Measurements from ENCODE around the gene MYOM1.
"Not testable (repeated sequence)": the region's sequence is repeated elsewhere in the genome, so short reads cannot be mapped to it uniquely, and the experiment has no call there.

MYOM1 gene

DNA sequence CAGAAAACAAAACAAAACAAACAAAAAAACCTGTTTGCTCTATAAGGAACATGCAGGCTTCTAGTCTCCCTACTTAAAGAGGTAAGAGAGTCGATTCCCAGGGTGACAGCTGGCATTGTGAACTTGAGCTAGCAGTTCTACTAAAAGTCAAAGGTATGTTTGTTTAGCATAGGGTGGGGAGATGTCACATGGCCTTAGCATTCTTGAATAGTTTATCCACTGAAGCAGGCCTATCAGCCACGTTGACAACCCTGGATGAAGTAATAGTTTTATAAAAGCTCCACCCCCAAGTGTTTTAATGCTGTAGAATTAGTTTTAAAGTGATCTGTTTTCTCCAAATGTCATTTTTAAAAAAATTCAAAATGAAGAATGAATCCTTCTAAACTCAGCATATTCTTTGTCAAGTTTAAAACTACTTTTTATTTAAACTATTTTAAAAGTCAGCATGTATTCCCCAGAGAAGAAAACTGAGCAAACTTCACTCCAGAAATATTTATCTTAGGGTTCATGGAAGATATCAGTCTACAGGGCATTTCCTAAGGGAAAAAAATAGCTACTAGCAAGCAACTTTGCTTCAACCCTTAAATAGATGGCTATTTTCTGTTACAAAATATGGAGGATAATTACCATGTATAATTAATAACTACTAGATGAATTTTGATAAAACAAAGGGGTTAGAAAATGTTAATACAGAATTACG, 1.7 kb downstream of the MYOM1 start:
- FAIRE-seq, result no peak

DNA sequence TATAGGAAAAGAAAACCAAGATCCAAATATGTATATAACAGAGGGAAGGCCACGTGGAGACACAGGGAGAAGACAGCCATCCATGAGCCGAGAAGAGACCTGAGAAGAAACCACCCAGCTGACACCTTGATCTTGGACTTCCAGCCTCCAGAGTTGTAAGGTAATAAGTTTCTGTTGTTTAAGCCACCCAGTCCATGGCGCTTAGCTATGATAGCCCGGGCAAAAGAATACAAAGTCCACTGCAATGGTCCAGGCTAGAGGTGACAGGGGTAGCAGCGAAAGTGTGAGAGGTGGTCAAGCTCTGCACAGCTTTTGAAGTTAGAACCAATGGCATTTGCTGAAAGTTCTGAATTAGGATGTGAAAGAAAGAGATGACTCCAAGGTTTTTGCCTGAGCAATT, 2.8 kb downstream of the MYOM1 start:
- FAIRE-seq, result no peak

DNA sequence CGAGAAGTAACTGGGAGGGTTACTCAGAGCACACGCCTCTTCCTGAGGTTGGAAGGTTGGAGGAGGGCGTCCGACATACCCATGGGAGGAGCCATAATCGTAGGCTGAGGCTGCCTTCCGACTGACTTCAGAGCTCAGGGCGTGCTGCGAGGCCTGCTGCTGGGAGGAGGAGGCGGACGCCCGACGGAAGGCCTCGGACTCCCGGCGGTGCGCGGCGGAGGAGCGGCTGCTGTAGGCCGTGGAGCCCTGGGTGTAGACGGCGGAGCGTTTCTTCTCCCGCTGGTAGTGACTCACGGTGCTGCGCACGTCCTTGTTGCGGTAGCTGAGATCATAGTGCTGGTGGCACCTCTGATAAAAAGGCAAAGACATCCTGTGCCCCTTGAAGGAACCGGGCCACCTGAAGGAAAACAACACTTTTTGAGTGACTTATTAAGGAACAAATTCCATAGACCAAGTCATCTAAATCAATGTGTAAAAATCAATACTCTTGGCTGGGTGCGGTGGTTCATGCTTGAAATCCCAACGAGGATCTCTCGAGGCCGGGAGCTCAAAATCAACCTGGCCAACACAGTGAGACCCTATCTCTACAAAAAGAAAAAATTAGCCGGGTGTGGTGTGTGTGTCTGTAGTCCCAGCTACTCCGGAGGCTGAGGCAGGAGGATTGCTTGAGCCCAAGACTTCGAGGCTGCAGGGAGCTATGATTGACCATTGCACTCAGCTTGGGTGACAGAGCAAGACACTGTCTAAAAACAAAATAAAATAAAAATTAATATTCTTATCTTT, 4.7 kb downstream of the MYOM1 start:
- no peak for FAIRE-seq

DNA sequence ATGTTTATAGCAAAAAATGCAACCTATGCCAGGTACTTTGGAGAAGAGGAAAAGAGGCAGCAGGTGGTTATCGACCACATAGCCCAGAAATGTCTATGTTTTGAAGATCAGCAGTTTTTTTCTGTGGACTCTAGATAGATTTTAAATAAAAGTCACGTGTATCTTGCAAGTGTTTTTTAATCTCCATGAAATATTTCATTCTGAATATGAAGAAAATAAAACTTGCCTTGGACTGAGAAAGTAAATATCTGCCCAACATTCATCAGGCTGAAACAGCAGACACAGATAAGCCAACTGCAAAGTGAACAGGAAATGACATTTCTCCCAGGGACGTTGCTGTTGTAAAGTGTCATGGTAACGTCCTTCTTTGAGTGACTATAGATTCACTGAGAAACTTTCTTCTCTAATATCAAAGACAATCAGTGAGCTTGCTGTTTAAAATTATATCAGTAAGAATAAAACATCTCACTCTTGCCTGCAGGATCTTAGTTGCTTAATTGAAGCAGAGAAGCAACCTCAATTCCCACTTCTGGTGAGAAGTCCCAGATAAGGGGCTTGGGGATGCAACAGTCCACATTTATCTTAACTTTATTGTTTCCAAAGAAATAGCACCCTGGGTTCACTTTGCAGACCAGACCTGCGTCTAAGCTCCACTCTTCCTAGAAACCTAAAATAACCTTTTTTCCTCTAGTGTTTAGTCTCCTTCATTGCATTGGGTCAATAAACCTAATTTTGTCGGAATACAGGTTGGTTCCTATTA, 6.3 kb downstream of the MYOM1 start:
- FAIRE-seq, result no peak

DNA sequence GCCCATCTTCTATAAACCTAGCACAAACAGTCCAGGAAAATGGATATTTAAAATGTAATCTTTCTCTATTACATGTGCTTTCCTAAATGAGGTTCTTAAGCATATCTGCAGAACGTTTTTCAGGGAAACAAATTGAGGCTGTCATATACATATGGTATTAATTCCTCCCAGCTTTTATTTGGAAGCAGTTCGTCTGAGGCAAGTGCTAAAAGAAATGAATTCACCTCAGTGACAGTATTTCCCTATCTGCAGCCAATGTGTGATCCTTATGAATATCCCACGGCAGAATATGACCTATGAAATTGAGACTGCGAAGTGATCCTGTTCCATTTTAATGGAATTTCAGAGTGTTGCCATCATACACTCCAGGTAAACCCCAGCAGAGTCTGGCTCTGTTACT, 7.1 kb downstream of the MYOM1 start:
- FAIRE-seq, result no peak

DNA sequence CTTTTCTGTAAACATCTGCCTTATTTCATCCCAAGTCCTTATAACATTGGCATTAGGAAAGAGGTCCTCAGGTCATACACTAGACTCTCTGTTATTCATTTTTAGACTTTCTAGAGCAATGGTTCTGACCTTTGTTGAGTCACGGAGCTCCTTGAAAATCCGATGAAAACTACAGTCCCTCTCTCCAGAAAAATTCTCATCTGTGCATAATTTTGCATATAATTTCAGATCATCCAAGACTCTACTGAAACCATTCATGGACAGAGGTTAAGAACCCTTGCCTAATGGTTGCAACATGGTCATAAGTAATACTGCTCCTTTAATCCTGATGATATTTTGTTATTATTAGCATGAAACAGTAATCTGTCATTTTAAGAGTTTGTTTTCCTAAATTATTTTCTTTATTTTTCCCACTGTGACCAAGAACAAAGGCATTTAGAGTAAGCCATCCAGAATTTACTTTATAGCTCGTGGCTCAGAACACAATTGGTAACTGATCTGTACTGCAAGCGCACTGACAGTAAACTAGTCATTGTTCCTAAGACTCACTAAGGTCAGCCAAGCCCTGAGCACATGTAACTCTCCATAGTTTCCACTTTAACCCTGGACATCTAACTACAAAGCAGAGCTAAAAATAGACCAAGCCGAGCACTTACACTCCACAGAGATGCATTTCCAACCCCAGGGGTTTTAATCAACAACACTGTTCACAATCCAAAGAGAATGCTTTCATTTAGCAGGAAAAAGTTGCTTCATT, 8.4 kb downstream of the MYOM1 start:
- no peak for FAIRE-seq

DNA sequence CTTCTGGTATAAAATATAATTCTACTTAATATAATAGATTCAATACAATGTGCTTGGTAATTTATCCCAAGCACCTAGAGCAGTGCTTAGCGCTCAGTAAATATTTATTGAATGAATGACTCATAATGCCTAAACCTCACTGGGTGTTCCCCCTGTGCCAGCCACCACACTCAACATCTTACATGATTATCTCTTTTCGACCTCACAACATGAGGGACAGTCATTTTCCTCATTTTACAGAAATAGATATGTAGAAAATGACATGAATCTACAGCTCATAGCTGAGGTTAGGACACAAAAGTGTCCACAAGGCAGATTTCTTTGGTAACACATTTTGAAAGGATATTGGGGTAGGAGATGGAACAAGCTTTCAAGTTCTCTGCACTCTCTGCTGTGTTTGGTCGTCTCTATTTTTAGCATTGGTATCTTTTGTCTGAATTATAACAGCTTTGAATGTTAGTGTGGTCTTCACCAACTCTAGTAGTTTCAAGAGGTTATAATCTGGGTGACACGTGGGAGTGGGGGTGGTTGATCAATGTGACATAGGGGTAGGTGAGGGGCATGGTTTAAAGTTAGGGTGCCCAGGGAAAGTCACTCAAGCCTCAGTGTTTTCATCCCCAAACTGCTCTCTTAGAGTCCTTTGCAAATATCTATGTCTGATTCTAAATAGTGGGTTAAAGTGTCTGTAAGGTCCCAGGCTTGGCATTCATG, 9.8 kb downstream of the MYOM1 start:
- FAIRE-seq, result no peak

DNA sequence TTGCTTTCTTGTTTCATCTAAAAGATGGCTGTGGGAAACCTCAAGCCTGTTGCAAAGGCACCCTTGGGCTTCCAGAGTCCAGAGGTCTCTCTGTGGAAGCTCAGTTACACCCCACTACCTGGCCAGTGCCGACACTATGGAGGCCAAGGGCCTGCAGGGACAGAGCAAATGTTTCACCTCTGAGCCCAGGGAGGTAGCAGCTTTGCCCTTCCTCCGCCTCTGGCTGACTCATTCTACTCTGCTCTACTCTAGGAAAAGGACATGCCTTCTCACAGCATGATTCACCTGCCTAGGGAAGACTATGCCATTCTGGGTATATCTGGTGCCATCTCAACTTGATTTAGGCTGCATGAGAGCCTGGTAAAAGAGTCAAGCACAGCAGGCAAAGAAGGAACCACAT, 12.2 kb downstream of the MYOM1 start:
- FAIRE-seq, result no peak

DNA sequence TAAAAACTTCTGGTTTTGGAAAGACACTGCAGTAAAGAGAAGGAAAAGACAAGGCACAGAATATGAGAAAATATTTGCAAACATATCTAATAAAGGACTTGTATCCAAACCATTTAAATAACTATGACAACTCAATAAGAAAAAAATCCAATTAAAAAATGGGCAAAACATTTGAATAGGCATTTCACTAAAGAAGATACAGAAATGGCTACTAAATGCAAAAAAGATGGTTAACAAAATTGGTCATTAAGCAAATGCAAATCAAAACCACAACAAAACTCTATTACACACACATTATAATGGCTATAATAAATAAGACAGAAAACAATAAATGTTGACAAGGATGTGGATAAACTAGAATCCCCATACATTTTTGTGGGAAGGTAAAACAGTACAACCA, 14.5 kb downstream of the MYOM1 start:
- FAIRE-seq, result no peak

DNA sequence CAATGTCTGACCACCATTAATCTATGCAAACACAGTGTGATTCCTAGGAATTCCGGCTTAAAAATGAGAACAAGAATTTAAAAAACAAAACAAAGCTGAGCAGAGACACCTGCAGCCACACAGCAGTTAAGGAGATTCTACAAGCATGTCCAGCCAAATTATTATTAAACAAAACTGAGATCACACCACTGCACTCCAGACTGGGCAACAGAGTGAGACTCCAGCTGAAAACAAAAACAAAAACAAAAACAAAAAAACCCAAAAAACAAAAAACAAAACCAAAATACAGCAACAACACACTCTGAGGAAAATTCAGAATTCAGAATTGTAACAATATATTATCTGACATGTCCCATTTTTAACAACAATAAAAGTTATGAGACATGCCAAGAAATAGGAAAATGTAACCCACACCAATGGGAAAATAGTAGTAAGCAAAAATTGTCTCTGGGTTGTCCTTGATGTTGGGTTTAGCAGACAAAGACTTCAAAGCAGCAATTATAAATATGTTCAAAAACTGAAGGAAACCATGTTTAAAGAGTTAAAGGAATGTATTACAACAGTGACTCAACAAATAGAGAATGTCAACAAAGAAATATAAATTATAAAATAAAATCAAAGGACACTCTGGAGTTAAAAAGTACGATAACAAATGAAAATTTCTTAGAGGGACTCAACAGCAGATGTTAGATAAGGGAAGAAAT, 19.7 kb downstream of the MYOM1 start:
- peak; percentile 43 for FAIRE-seq

DNA sequence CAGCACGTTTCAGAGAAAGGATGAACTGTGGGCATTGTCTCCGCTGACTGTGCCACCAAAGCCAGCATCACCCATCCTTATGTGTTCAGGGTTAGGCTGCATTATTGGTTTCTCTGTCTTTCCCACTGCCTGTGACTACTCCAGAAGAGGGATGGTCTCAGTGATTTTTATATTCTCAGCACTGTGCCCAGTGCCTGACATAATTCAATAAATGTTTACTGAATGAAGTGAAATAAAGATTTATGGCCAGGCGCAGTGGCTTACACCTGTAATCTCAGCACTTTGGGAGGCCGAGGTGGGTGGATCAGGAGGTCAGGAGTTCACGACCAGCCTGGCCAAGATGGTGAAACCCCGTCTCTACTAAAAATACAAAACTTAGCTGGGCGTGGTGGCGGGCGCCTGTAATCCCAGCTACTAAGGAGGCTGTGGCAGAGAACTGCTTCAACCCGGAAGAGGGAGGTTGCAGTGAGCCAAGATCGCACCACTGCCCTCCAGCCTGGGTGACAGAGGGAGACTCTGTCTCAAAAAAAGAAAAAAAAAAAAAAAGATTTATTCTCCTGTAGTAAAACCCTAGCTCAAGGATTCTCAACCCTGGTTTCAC, 21.4 kb downstream of the MYOM1 start:
- not testable (repeated sequence) for FAIRE-seq

DNA sequence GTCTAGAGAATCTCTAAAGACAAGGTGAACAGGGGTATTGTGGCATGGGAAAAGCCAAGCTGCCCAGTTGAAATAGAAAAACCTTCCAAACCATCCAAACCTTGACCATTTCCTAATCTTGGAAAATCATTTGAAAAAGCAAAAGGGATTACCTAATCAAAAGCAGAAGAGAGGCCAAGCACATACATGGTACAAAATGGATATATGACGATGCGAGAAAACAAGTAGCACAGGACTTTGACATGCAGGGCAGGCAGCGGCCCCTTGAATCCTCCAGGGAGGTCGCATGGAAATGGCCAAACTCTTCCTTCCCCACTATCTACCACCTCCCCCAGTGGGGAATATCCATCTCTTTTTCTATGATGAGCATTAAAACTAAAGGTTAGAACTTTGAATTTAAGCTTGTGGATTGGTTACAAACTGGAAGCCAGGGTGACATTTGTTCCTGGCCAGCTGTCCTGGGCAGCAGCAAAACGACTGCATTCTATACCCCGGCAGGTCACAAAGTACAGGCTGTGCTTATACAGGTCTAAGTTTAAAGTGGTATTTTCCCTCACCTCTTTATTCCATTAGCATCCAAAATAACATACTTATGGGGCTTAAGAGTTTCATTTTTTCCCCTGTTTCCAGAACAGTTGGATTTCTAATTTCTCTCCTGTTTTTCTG, 24.7 kb downstream of the MYOM1 start:
- no peak for FAIRE-seq

DNA sequence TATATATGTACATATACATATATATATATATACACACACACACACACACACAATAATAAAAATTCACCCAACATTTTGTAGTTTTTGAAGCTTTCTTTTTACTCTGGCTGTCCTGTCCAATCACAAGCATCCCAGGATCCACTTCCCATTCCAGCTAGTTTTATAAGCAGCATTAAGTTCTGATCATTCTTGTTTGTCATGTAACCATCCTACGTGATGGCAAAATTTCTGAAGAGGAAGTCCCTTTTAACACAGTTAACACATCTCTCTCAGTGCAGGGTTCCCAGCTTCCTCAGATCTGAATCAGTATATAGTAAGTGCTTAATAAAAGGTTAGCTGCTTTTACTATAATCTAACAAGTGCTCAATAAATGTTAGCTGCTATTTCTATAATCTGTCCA, 26.4 kb downstream of the MYOM1 start:
- no peak for FAIRE-seq

DNA sequence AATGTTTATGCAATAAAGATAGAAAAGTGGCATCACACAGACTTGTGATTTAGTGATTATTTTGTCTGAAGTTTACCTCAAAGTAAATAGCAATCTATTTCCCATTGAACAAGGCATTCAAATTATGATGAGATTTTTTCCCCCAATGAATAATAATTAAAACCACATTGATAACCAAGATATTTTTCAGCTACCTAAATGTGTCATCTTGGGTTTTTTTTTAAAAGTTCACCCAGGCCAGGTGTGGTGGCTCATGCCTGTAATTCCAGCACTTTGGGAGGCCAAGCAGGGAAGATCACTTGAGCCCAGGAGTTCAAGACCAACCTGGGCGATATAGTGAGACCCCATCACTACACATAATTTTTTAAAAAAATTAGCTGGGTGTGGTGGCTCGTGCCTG, 27.0 kb downstream of the MYOM1 start:
- FAIRE-seq, result no peak

DNA sequence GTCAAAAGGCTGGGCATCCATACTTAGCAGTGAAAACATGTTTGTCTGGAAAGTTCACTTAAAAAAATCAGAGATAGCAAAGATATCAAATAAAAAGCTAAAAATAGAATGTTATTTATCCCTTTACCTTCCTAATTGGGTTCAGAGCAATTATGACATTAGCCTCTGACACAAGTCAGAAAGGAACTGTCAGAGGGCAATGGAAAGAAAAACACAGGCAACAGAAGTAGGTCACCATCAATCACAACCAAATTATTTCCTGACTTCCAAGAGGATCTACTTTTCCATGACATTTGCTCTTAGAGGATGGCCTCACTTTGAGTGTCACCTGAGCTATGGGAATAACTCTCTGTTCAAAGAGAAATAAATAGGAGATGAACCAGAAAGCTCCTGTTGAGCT, 27.5 kb downstream of the MYOM1 start:
- FAIRE-seq, result no peak

DNA sequence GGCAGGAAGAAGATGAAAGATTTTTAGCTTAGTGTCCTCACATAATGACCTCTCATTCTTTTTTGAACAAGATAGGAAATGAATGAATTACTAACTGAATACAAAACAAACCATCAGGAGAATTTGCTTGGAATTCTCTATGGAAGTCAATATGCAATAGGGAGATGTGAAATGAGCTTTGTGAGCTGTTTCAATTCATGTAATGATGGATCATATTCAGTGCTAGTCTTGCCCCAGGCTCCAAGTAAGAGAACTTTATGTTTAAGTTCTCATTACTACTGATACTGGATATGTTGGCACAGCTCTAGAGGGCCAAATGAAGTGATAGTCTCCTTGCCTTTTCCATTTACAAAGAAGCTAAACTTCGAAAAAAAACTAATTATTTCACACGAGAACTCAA, 29.2 kb downstream of the MYOM1 start:
- FAIRE-seq, result no peak

DNA sequence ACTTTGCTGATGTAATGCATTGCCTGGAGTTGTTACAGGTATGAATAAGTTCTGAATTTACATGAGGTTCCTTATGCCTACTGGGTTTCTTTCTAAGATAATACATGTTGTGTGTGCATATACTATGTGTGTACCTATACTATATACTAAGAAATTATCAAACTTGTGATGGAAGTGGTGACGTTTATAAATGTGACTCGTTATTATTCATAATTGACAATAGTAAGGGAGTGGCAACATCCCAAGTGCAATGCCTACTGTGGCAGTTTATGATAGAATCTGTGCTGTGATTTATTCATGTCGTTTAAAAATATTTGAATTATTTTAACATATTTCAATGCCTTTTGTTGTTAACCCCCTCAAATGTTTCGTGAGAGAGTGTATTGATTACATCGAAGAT, 29.9 kb downstream of the MYOM1 start:
- FAIRE-seq, result no peak

DNA sequence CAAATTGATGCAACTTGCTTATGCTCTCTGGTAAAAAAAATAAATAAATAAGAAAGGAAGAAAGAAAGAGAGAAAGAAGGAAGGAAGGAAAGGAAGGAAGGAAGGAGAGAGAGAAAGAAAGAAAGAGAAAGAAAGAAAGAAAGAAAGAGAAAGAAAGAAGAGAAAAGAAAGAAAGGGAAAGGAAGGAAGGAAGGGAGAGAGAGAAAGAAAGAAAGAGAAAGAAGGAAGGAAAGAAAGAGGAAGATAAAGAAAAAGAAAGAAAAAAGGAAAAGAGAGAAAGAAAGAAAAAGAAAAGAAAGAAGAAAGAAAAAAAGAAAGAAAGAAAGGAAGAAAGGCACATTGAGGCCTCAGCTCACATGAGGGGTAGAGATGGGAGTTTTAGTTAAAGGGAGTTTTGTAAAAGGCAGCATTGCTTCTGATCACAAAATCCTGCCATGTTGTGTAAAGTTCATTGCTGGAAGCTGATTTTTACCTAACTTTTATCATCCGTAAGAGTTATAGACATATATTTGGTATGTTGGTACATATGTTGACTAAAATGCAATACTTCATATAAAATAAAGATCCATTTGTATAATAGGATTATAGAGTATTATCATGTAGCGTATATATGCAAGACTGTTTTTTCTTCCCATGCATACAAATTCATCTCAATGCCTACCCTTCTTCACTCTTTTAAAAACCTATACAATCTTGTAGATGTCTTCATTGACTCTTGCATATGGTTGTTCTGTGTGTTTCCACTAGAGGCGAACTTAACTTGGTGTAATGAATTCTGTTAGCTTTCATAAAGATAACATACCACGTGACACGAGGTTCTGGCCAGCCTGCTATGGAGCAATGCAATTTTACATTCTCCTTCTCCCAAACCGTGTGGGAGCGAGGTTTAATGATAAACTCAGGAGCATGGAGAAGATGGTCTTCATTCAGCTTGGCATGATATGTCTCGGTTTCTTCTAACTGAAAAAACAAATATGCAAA, 32.8 kb downstream of the MYOM1 start:
- no peak for FAIRE-seq

DNA sequence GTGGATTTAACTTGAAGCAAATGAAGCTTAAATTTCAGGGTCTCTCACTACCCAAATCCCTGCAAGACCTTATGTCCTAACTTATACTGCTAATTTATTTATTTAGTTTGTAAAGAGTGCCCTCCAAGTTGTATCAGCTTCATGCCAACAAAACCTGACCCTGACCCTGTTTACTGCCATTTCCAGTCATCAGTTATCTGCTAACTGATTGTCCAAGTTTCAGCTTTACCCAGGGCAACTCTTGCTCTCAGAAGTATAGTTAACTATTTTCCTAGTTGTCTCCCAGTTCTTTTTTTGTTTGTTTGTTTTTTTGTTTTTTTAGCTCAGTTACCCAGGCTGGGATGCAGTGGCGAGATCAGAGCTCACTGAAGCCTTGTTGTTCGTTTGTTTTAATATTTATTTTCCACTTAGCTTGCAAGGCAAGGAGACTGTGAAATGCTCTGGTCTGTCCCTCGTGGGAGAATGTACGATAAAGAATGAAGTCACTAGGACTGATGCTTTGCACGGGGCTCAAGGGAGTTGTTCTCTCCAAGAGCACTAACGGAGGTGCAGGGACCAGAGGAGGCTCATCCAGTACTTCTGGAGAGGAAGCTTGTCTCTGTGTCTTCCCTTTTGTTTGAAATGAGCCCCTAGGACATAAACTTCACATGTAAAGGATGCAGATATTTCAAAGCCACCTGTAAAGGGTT, 35.3 kb downstream of the MYOM1 start:
- no peak for FAIRE-seq

Data from endometrium (tissue), 2 donors.